WTC11 (cell line): Measurements from ENCODE around the gene ADSL.

Experiments used
- CDX4 ChIP-seq: fragments of 250-450 bp; sonication (Bioruptor Pico); IDR thresholded peaks from 2 replicates; pipeline ENCODE4 v1.9.0; 2021; ENCODE audit warnings: moderate library complexity, mild to moderate bottlenecking, inconsistent platforms, borderline replicate concordance
- CTCF ChIP-seq: fragments of 200-600 bp; IDR thresholded peaks from 2 replicates; pipeline ENCODE4 v1.8.0; 2022; ENCODE audit warnings: antibody characterized with exemption
- MYBL2 ChIP-seq: sonication (generic); formaldehyde crosslinking; IDR thresholded peaks from 2 replicates; pipeline ENCODE4 v1.8.1; 2023; ENCODE audit warnings: mild to moderate bottlenecking, moderate library complexity, missing genetic modification reagents
- SMAD4 ChIP-seq: sonication (generic); formaldehyde crosslinking; IDR thresholded peaks from 2 replicates; pipeline ENCODE4 v1.8.0; 2022; ENCODE audit warnings: mild to moderate bottlenecking, missing genetic modification reagents

GRCh38 chr22:40346185-40347118 lies at the start of gene ADSL:
- TF ChIP-seq CDX4 (CRISPR knock-in tag) (no peak), CTCF (no peak), MYBL2 (CRISPR knock-in tag) (peak; percentile 83; the same call in 1 of the 2 replicates), SMAD4 (CRISPR knock-in tag) (no peak)
